HepG2 (cell line): Measurements from ENCODE around the gene KLF11. TPM values are rescaled to one million over a fixed set of nuclear protein-coding genes. Genes with fewer than 3 reads are reported as not detected.
A peak's percentile ranks its signal among the peaks of the same experiment; 100 is the strongest.

Experiments
- BORCS8-MEF2B ChIP-seq: sonication (generic); formaldehyde crosslinking; IDR thresholded peaks from 2 replicates; pipeline ENCODE4 v1.8.0; 2022; ENCODE audit warnings: mild to moderate bottlenecking, missing genetic modification reagents
- CHCHD3 ChIP-seq: sonication (generic); formaldehyde crosslinking; IDR thresholded peaks from 2 replicates; pipeline ENCODE4 v1.8.0; 2022; ENCODE audit warnings: mild to moderate bottlenecking, missing genetic modification reagents, moderate library complexity
- EED ChIP-seq: sonication (generic); formaldehyde crosslinking; IDR thresholded peaks from 2 replicates; pipeline ENCODE4 v1.5.0; 2020; ENCODE audit warnings: mild to moderate bottlenecking, missing genetic modification reagents
- KDM5B ChIP-seq: sonication (generic); formaldehyde crosslinking; IDR thresholded peaks from 2 replicates; pipeline ENCODE4 v1.4.0; 2020; ENCODE audit warnings: missing genetic modification reagents, mild to moderate bottlenecking, borderline replicate concordance
- NCOR1 ChIP-seq: fragments of 200-600 bp; sonication (generic); IDR thresholded peaks from 2 replicates; pipeline ENCODE4 v1.7.0; 2017; ENCODE audit warnings: antibody characterized with exemption, low read length, borderline replicate concordance
- NFKB2 ChIP-seq: sonication (generic); formaldehyde crosslinking; IDR thresholded peaks from 2 replicates; pipeline ENCODE4 v1.4.0; 2020; ENCODE audit warnings: missing genetic modification reagents, borderline replicate concordance
- NR2F1 ChIP-seq, 2 experiments: fragments of 450-650 bp in 1 of 2; formaldehyde crosslinking in 1 of 2; IDR thresholded peaks; 2 replicates each; pipeline versions ENCODE4 v1.5.0 to v1.6.1; 2016 to 2020; ENCODE audit warnings: mild to moderate bottlenecking in 1 of 2, missing compliant biosample characterization in 1 of 2, missing genetic modification reagents in 1 of 2, moderate library complexity in 1 of 2
- PPARG ChIP-seq: conservative IDR thresholded peaks from 2 replicates; pipeline ENCODE4 v1.6.1; 2016; ENCODE audit warnings: missing biosample characterization, missing genetic modification reagents
- RARA ChIP-seq: IDR thresholded peaks from 2 replicates; pipeline ENCODE4 v1.6.1; 2016; ENCODE audit warnings: missing genetic modification reagents, missing compliant biosample characterization
- RXRA ChIP-seq: sonication (generic); formaldehyde crosslinking; IDR thresholded peaks from 2 replicates; pipeline ENCODE4 v1.5.1; 2020; ENCODE audit warnings: missing genetic modification reagents
- SRY ChIP-seq: sonication (generic); formaldehyde crosslinking; IDR thresholded peaks from 2 replicates; pipeline ENCODE4 v1.8.0; 2022; ENCODE audit warnings: mild to moderate bottlenecking, missing genetic modification reagents
- TOPORS ChIP-seq: sonication (generic); formaldehyde crosslinking; IDR thresholded peaks from 2 replicates; pipeline ENCODE4 v1.8.0; 2023; ENCODE audit warnings: mild to moderate bottlenecking, missing genetic modification reagents
- ZBTB38 ChIP-seq: sonication (generic); formaldehyde crosslinking; IDR thresholded peaks from 2 replicates; pipeline ENCODE4 v1.5.1; 2020; ENCODE audit warnings: mild to moderate bottlenecking, missing genetic modification reagents
- ZBTB4 ChIP-seq: sonication (generic); formaldehyde crosslinking; IDR thresholded peaks from 2 replicates; pipeline ENCODE4 v1.4.0; 2020; ENCODE audit warnings: missing genetic modification reagents, mild to moderate bottlenecking, borderline replicate concordance
- ZBTB7A ChIP-seq: sonication (generic); formaldehyde crosslinking; IDR thresholded peaks from 2 replicates; pipeline ENCODE4 v1.8.0; 2022; ENCODE audit warnings: mild to moderate bottlenecking, missing genetic modification reagents
- ZFX ChIP-seq: sonication (generic); formaldehyde crosslinking; IDR thresholded peaks from 2 replicates; pipeline ENCODE4 v1.4.0; 2020; ENCODE audit warnings: mild to moderate bottlenecking, low read depth, missing genetic modification reagents, moderate library complexity
- ZNF160 ChIP-seq: sonication (generic); formaldehyde crosslinking; IDR thresholded peaks from 2 replicates; pipeline ENCODE4 v1.8.0; 2022; ENCODE audit warnings: mild to moderate bottlenecking, inconsistent platforms, missing genetic modification reagents
- ZNF232 ChIP-seq: sonication (generic); formaldehyde crosslinking; IDR thresholded peaks from 2 replicates; pipeline ENCODE4 v1.4.0; 2020; ENCODE audit warnings: missing genetic modification reagents, borderline replicate concordance
- ZNF263 ChIP-seq: sonication (generic); formaldehyde crosslinking; IDR thresholded peaks from 2 replicates; pipeline ENCODE4 v1.4.0; 2020; ENCODE audit warnings: missing genetic modification reagents
- ZNF296 ChIP-seq: sonication (generic); formaldehyde crosslinking; conservative IDR thresholded peaks from 2 replicates; pipeline ENCODE4 v1.5.0; 2020; ENCODE audit warnings: mild to moderate bottlenecking, missing genetic modification reagents
- ZNF580 ChIP-seq: IDR thresholded peaks from 2 replicates; pipeline ENCODE4 v1.6.1; 2016; ENCODE audit warnings: low read depth, borderline replicate concordance
- ZNF672 ChIP-seq: sonication (generic); formaldehyde crosslinking; IDR thresholded peaks from 2 replicates; pipeline ENCODE4 v1.8.1; 2022; ENCODE audit warnings: missing genetic modification reagents
- ZNF737 ChIP-seq: sonication (generic); formaldehyde crosslinking; IDR thresholded peaks from 2 replicates; pipeline ENCODE4 v1.5.0; 2020; ENCODE audit warnings: missing genetic modification reagents, mild to moderate bottlenecking, borderline replicate concordance
- polyA plus RNA-seq, 8 experiments: library from polyadenylated mRNA; depleted of rRNA in 3 of 8; stranded (reverse) in 7 of 8; unstranded in 1 of 8; fragments of >200 nt; fragmentation: Illumina TruSeq in 4 of 8; extraction: Trizol in 4 of 8; gene quantifications; 2 replicates each; pipeline versions ENCODE4 v1.2.1 to v1.2.3, GENCODE V29; 2011 to 2016; ENCODE audit warnings: low read depth in 4 of 8, missing spikeins in 1 of 8, mixed read lengths in 1 of 8; ENCODE audit not compliant: insufficient read depth in 1 of 8
- total RNA-seq, 5 experiments: library from RNA; depleted of rRNA; stranded (reverse); fragments of >200 nt; fragmentation: Illumina TruSeq; extraction: Trizol; gene quantifications; 2 replicates each; pipeline ENCODE4 v1.2.3, GENCODE V29; 2016; ENCODE audit warnings: low read depth in 1 of 5
- TF ChIP-seq, protein P1 (sequence below): sonication (generic); formaldehyde crosslinking; IDR thresholded peaks from 2 replicates; pipeline ENCODE4 v1.4.0; 2020; ENCODE audit warnings: mild to moderate bottlenecking, missing genetic modification reagents

KLF11 gene
- total and polyA plus RNA-seq, 2 of the 13 experiments (the other 11 are each of a cell fraction or from before 2014, with no cell fraction given): 2.5 to 11.8 TPM

DNA sequence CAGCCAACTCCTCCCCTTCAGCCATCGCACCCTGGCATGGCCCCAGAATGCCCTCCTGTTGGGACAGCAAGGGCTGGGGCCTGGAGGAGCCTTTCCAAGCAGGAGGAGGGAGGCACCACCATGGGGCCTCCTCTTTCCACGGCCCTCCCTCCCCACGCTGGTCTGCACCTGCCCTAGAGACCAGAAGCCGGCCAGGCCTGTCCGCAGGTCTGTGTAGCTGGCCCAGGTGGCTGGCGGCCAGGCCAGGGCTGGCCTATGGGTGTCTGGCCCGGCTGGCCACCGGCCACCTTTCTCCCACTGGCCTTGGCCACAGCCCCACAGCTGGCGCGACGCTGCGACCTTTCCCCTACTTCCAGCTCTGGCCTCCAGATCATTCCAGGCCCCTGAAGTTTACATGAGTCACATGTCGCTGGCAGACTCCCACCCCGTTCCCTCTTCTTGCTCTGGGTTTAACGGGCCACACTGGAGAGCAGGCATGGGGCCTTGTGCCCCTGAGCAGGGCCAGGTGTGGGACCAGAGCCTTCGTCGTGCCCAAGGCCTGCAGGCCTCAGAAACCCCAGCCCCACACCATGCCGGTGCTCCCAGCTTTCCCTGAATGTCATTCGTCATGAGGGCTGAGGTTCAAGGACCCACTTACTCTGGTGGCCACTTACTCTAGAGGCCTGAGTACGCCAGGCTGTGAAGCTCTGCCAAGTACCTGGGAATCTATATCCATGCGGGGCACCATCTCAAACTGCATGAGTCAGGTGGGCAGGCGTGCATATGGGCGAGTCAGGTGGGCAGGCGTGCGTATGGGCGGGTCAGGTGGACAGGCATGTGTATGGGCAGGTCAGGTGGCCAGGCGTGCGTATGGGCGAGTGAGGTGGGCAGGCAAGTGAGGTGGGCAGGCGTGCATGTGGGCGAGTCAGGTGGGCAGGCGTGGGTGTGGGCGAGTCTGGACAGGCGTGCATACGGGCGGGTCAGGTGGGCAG lies 33.3 kb upstream of the KLF11 start (continued):
- 0 out of 2 replicates have a peak, but pooled peaks have one; percentile 25 for TF ChIP-seq ZNF737 (CRISPR knock-in tag)
- TF ChIP-seq ZNF160 (CRISPR knock-in tag): no peak
- TF ChIP-seq ZNF232 (CRISPR knock-in tag): 0 out of 2 replicates have a peak, but pooled peaks have one; percentile 24
- no peak for TF ChIP-seq ZBTB4 (CRISPR knock-in tag)
- TF ChIP-seq ZNF580: peak; percentile 63; the same call in 1 of the 2 replicates
- peak; percentile 41; the same call in 1 of the 2 replicates for TF ChIP-seq NFKB2 (CRISPR knock-in tag)
- TF ChIP-seq PPARG (CRISPR knock-in tag): peak; percentile 98
- peak; percentile 85 for TF ChIP-seq RARA (CRISPR knock-in tag)
- TF ChIP-seq, protein P1, sequence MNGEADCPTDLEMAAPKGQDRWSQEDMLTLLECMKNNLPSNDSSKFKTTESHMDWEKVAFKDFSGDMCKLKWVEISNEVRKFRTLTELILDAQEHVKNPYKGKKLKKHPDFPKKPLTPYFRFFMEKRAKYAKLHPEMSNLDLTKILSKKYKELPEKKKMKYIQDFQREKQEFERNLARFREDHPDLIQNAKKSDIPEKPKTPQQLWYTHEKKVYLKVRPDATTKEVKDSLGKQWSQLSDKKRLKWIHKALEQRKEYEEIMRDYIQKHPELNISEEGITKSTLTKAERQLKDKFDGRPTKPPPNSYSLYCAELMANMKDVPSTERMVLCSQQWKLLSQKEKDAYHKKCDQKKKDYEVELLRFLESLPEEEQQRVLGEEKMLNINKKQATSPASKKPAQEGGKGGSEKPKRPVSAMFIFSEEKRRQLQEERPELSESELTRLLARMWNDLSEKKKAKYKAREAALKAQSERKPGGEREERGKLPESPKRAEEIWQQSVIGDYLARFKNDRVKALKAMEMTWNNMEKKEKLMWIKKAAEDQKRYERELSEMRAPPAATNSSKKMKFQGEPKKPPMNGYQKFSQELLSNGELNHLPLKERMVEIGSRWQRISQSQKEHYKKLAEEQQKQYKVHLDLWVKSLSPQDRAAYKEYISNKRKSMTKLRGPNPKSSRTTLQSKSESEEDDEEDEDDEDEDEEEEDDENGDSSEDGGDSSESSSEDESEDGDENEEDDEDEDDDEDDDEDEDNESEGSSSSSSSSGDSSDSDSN (CRISPR knock-in tag): no peak
- peak; percentile 45; the same call in 1 of the 2 replicates for TF ChIP-seq BORCS8-MEF2B (CRISPR knock-in tag)
- 0 out of 2 replicates have a peak, but pooled peaks have one; percentile 23 for TF ChIP-seq ZNF263
- peak; percentile 78 for TF ChIP-seq ZFX (CRISPR knock-in tag)
- 0 out of 2 replicates have a peak, but pooled peaks have one; percentile 5 for TF ChIP-seq EED (CRISPR knock-in tag)
- no peak for TF ChIP-seq ZNF296 (CRISPR knock-in tag)
- TF ChIP-seq NR2F1 (CRISPR knock-in tag; IDR thresholded peaks at IDR 0.05): 0 out of 4 replicates have a peak, but pooled peaks of 1 of the 2 experiments have one; percentile 30
- 0 out of 2 replicates have a peak, but pooled peaks have one; percentile 4 for TF ChIP-seq ZBTB38
- no peak for TF ChIP-seq ZNF672
- no peak for TF ChIP-seq NCOR1
- no peak for TF ChIP-seq CHCHD3 (CRISPR knock-in tag)
- no peak for TF ChIP-seq SRY (CRISPR knock-in tag)
- peak; percentile 97 for TF ChIP-seq RXRA
- TF ChIP-seq TOPORS (CRISPR knock-in tag): no peak
- TF ChIP-seq ZBTB7A: 0 out of 2 replicates have a peak, but pooled peaks have one; percentile 27
- TF ChIP-seq KDM5B (CRISPR knock-in tag): peak; percentile 58; the same call in 1 of the 2 replicates
